ENCODE results near the gene CAPN15.
"Not testable (repeated sequence)": the region's sequence is repeated elsewhere in the genome, so short reads cannot be mapped to it uniquely, and the experiment has no call there.

CAPN15 gene

GRCh38 chr16:527015-527903 lies at the start of gene CAPN15:
Gene CAPN15 (plus strand): TSS chr16:527712. CDS start chr16:546839, 19,127 bp downstream.
- DNase-seq (ENCODE audit: low read depth in 3 of 3), result peak; percentile 69 to 79 (median 71)

- DNase-seq (ENCODE audit: low read depth in 3 of 3), result not testable (repeated sequence)
Measured at GRCh38 chr16:478287-478686, 49.2 kb upstream of the CAPN15 start.

- no peak for DNase-seq (ENCODE audit: low read depth in 3 of 3)
Measured at GRCh38 chr16:482468-483185, 44.9 kb upstream of the CAPN15 start.

DNA sequence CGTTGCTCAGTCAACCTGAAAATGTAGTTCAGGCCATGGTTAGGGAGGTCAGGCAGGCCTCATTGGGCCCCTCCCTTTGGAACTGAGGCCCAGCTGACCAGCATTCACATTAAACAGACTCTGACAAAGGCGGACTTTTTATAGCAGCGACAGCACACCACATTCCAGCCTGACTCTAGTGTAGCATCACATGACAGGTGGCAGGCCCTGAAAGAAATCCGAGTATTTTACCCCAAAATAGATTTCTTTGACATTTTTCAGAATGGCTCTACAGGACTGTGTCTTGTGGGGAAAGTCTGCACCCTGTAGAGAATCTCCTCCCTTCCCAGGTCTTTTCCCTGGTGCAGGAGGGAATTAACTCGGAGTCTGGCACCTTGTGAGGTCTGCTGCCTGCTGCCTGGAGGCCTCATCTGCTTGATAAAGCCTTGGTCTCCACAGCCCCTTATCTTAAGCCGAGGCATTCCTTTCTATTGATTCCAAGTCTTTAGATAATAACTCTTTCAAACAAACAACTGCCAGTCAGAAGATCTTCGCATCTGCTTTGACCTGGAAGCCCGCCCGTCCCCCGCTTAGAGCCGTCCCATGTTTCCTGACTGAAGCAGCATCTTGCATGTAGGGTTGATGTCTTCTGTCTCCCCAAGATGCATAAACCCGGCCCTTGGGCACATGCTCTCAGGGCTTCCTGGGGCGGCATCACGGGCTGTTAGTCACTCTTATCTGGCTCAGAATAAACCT lies 44.0 kb upstream of the CAPN15 start:
- DNase-seq (ENCODE audit: low read depth in 3 of 3), result no peak

DNA sequence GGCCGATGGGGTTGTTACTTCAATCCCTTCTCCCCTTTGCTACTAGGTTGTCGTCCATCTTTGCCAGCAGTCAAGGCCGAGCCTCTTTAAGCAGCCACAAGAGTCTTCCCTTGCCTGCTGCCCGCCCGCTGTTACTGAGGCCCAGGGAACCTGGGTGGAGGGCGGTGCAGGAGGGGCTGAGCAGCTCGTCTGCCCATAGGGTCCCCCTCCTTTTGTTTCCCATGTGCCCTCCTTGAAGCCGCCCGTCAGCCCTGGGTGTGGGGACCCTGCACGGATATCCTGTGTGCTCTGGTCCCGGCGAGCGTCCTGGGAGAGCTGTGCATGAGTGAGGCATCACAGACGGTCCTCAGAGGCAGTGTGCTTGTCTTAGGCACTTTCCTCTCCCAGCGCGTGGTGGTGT lies 37.9 kb upstream of the CAPN15 start:
- no peak for DNase-seq (ENCODE audit: low read depth in 3 of 3)

- DNase-seq (ENCODE audit: low read depth in 3 of 3), result no peak
Measured at GRCh38 chr16:490768-491167, 36.7 kb upstream of the CAPN15 start.

- no peak for DNase-seq (ENCODE audit: low read depth in 3 of 3)
Measured at GRCh38 chr16:491220-491919, 36.1 kb upstream of the CAPN15 start.

DNA sequence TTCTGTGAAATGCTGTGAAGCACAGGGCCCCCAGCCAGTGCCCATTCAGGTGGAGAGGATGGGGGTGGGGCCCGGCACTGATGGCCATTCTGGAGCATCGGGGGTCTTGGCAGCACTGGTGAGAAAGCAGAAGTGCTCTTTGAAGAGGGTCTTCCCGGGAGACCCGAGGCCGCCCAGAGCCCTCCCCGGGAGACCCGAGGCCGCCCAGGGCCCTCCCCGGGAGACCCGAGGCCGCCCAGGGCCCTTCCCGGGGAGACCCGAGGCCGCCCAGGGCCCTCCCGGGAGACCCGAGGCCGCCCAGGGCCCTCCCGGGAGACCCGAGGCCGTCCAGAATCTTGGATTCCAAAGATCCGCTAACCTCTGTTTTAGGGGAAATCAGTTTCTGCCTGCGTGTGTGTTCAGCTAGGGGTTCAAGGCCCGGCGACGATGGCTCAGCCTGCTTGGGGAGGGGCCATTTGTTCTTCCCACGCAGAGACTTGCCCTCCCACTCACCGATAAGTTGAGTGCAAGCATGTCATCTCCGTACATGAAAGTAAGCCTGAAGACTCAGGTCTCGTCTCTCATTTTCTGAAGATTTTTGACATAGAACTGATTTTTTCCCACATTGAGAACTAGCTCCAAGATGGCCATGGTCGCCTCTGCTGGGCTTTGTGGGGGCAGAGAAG lies 35.2 kb upstream of the CAPN15 start:
- no peak for DNase-seq (ENCODE audit: low read depth in 3 of 3)

DNA sequence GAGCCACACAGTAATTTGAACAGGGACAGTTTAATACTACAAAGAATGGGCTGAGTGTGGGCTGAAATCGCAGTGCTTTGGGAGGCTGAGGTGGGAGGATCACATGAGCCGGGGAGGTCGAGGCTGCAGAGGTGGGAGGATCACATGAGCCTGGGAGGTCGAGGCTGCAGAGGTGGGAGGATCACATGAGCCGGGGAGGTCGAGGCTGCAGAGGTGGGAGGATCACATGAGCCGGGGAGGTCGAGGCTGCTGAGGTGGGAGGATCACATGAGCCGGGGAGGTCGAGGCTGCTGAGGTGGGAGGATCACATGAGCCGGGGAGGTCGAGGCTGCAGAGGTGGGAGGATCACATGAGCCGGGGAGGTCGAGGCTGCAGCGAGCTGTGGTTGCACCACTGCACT lies 32.8 kb upstream of the CAPN15 start:
- not testable (repeated sequence) for DNase-seq (ENCODE audit: low read depth in 3 of 3)

GRCh38 chr16:495127-495748 lies 32.3 kb upstream of the CAPN15 start:
- DNase-seq (ENCODE audit: low read depth in 3 of 3), result no peak

DNA sequence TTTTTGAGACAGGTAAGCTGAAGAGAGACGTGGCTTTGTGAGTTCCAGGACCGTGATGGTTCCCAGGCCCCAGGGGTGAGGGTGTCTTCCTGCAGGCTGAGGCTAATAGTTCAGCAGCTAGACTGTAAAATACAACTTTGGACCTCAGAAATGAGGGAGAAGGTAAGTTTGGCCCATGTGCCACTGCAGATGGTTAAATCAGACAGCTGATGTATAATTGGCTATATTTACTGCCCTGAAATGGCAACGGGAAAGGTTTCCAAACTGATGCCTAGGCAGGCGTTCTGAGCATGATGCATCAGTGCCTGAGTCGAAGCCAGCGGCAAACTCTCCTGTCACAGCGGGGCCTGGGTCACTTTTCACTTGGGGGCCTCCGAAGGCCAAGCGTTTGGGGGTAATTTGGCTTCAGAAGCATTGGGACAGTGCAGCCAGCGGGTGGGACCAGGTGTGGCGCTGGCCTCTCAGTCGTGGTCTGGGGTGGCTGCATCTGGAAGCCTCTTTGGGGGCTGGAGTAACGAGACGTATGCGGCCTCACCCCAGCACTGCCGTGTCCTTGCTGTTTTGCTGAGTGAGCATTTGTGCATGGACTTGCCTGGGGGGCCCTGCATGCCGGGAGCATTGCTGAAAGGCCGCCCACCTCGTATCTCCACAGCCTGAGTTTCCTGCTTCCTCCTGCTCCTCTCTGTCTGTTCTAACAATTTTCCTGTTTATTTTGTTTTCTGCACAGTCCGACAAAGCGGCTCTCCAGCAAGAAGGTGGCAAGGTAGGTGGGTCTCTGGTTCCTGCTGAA lies 31.2 kb upstream of the CAPN15 start:
- DNase-seq (ENCODE audit: low read depth in 3 of 3), result no peak

DNA sequence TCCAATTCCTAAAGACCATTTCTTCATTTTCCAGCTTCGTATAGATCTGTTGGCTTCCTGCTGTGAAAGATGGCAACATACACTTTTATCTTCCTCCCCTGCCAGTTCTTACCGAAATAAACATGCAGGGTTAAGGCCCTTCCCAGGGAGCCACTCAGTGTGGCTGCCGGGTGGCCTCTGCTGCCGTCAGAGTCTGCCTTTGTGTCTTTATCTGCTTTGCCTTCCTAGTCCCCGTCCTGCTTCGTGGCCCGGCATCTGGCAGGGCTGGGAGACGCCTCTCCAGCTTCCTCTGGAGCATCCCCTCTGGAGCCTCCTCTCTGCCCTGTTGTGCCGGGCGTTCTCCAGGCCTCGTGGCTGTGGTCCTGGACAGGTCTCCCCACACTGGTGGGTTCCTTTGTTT lies 30.3 kb upstream of the CAPN15 start:
- DNase-seq (ENCODE audit: low read depth in 3 of 3), result no peak

DNA sequence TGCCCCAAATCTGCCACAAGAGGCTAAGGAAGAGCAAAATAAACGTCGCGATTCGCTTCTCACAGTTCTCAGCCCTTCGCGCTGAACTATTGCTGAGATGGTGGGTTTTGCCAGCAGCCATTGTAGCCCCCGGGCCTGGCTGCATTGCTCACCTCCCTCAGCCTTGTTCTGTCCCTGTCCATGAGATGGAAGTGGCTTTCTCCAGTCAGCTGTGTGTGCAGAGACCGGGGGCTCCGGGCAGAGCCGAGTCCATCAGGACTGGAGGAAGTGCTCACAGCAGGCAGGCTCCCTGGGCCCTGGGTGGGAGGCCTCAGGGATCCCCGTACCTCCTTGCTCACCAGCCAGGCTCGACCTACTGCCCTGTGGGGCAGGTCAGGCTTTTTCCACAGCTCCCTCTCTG lies 27.6 kb upstream of the CAPN15 start:
- no peak for DNase-seq (ENCODE audit: low read depth in 3 of 3)

DNA sequence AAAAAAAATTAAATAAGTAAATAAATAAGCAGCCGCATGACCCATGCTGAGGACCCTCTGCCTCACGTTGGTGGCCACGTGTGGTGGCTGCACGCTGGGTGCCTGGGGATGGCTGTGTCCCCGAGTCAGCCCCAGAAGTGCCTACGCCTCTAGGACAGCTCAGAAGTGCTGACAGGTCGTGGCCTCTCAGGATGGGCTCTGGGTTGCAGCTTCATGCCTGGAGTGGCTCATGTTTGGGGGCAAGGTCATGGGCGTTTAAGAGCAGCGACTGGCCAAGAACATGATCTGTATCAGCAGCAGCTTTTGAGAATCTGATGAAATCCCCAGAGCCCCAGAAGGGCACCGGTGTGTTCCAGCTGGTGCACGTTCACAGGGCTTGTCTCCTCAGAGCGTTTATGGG lies 26.8 kb upstream of the CAPN15 start:
- DNase-seq (ENCODE audit: low read depth in 3 of 3), result no peak

- no peak for DNase-seq (ENCODE audit: low read depth in 3 of 3)
Measured at GRCh38 chr16:502179-502943, 25.2 kb upstream of the CAPN15 start.

DNA sequence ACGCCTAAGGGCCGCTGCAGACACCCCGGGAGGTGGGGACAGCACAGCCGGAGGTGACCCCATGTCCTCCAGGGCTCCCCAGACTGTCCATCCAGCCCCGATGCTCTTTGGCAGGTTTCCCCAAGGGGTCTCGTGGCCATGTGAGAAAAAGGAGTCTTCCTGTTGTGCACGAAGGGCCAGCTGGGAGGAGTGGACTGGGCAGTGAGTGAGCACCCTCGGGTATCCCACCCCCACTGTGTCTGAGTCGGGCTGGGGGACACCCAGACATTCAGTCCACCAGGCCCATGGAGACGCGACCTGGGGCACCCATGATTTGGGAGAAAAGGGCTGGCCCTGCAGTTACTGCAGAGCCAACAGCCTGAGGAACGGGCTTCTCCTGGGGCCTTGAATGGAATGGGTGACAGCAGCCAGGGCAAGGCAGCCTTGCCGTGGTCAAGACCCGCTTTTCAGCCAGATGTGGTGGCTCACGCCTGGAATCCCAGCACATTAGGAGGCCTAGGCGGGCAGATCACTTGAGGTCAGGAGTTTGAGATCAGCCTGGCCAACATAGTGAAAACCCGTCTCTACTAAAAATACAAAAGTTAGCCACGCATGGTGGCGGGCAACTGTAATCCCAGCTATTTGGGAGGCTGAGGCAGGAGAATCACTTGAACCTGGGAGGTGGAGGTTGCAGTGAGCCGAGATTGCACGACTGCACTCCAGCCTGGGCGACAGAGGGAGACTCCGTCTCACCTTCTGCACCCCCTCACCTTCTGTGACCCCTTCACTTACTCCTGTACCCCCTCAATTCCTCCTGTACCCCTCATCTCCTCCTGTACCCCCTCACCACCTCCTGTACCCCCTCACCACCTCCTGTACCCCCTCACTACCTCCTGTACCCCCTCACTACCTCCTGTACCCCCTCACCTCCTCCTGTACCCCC lies 24.1 kb upstream of the CAPN15 start:
- no peak for DNase-seq (ENCODE audit: low read depth in 3 of 3)

- DNase-seq (ENCODE audit: low read depth in 3 of 3), result no peak
Measured at GRCh38 chr16:505479-506245, 21.9 kb upstream of the CAPN15 start.

DNA sequence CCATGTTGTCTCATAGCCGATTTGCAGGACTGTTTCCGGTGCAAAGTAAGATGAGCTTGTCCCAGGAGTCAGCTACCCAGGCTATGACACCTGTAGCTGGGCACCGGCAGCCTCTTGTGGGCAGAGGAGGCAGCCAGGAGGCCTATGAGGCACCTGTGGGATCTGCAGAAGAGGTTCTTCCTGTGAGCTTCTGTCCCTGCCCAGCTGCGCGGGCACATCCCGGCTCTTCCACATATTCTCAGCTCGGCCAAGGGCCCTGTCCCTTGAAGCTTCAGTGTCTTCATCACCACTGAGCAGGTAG lies 21.3 kb upstream of the CAPN15 start:
- no peak for DNase-seq (ENCODE audit: low read depth in 3 of 3)

Data from stimulated activated CD4-positive, alpha-beta T cell treated with anti-CD3 and anti-CD28 coated beads, TNF-alpha, amount 100 ng/mL, for 48 hours (primary cell).